Ishikawa (cell line): ENCODE results near the gene RRM2.

Experiments
- CEBPB ChIP-seq: IDR thresholded peaks from 2 replicates; pipeline ENCODE4 v1.6.1; 2012
- CREB1 ChIP-seq: IDR thresholded peaks from 2 replicates; pipeline ENCODE4 v1.6.1; 2012; ENCODE audit warnings: low read depth
- EGR1 ChIP-seq: IDR thresholded peaks from 2 replicates; pipeline ENCODE4 v1.6.1; 2012
- EP300 ChIP-seq: IDR thresholded peaks from 2 replicates; pipeline ENCODE4 v1.6.1; 2012; ENCODE audit warnings: borderline replicate concordance
- FOXM1 ChIP-seq: IDR thresholded peaks from 2 replicates; pipeline ENCODE4 v1.6.1; 2012; ENCODE audit warnings: low read depth, borderline replicate concordance
- NFIC ChIP-seq: IDR thresholded peaks from 2 replicates; pipeline ENCODE4 v1.6.1; 2012
- RAD21 ChIP-seq: IDR thresholded peaks from 2 replicates; pipeline ENCODE4 v1.6.1; 2012; ENCODE audit warnings: low read depth
- TAF1 ChIP-seq: IDR thresholded peaks from 2 replicates; pipeline ENCODE4 v1.6.1; 2012; ENCODE audit warnings: low read depth, mild to moderate bottlenecking
- TCF12 ChIP-seq: IDR thresholded peaks from 2 replicates; pipeline ENCODE4 v1.6.1; 2012; ENCODE audit warnings: low read depth
- TEAD4 ChIP-seq: IDR thresholded peaks from 2 replicates; pipeline ENCODE4 v1.6.1; 2012
- YY1 ChIP-seq: IDR thresholded peaks from 2 replicates; pipeline ENCODE4 v1.6.1; 2012; ENCODE audit warnings: low read depth
- ZBTB7A ChIP-seq: IDR thresholded peaks from 2 replicates; pipeline ENCODE4 v1.6.1; 2012; ENCODE audit warnings: low read depth
- TF ChIP-seq, protein P1 (sequence below): IDR thresholded peaks from 2 replicates; pipeline ENCODE4 v1.6.1; 2012
- TF ChIP-seq, protein P2 (sequence below): IDR thresholded peaks from 2 replicates; pipeline ENCODE4 v1.6.1; 2012; ENCODE audit warnings: low read depth, mild to moderate bottlenecking
- TF ChIP-seq, protein P3 (sequence below): IDR thresholded peaks from 2 replicates; pipeline ENCODE4 v1.6.1; 2012

RRM2 gene

DNA sequence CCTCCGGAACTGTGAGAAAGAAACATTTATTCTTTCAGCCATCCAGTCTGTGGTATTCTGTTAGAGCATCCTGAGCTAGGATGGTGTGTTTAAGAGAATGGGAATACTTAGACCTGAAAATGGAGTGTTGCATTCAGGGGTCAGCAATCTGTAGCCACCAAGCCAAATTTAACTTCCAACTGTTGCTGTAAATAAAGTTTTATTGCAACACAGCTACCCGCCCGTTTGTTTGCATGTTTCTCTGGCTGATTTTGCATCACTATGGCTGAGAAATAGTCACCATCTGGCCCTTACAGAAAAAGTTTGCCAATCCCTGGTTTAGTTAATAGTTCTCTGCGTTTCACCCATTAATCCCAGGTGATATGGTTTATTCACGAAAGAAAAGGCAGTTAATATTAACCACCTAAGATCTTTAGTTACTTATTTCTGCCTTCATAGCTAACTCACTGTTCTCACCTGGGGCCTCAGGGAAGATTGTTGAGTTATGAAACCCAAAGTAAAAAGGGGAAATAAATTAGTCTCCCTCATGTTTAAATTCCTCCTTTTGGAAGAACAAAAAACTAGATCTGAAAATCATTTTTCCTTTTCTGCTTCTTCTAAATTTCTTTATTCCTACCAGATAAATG, 32.9 kb upstream of the RRM2 start:
- no peak for TF ChIP-seq YY1
- TF ChIP-seq TEAD4 = no peak
- TF ChIP-seq TCF12 = no peak
- no peak for TF ChIP-seq EGR1
- no peak for TF ChIP-seq CEBPB

DNA sequence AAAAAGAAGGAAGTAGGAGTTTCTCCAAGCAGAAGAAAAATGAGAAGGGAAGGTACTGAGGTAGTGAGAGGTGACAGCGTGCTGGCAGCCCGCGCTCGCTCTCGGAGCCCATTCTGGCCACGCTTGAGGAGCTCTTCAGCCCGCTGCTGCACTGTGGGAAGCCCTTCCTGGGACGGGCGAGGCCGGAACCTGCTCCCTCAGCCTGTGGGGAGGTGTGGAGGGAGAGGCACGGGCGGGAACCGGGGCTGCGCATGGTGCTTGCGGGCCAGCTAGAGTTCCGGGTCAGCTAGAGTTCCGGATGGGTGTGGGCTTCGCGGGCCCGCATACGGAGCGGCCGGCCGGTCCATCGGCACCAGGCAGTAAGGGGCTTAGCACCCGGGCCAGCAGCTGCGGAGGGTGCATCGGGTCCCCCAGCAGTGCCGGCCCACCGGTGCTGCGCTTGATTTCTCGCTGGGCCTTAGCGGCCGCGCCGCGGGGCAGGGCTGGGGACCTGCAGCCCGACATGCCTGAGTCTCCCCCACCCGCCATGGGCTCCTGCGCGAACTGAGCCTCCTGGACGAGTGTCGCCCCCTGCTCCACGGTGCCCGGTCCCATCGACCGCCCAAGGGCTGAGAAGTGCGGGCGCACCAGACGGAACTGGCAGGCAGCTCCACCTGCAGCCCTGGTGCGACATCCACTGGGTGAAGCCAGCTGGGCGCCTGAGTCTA, 31.2 kb upstream of the RRM2 start:
- TF ChIP-seq YY1 (no peak), CREB1 (no peak), CEBPB (no peak), TCF12 (no peak), TEAD4 (no peak), TAF1 (no peak), EGR1 (no peak)
- TF ChIP-seq, protein P1, sequence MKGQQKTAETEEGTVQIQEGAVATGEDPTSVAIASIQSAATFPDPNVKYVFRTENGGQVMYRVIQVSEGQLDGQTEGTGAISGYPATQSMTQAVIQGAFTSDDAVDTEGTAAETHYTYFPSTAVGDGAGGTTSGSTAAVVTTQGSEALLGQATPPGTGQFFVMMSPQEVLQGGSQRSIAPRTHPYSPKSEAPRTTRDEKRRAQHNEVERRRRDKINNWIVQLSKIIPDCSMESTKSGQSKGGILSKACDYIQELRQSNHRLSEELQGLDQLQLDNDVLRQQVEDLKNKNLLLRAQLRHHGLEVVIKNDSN = no peak
- TF ChIP-seq, protein P2, sequence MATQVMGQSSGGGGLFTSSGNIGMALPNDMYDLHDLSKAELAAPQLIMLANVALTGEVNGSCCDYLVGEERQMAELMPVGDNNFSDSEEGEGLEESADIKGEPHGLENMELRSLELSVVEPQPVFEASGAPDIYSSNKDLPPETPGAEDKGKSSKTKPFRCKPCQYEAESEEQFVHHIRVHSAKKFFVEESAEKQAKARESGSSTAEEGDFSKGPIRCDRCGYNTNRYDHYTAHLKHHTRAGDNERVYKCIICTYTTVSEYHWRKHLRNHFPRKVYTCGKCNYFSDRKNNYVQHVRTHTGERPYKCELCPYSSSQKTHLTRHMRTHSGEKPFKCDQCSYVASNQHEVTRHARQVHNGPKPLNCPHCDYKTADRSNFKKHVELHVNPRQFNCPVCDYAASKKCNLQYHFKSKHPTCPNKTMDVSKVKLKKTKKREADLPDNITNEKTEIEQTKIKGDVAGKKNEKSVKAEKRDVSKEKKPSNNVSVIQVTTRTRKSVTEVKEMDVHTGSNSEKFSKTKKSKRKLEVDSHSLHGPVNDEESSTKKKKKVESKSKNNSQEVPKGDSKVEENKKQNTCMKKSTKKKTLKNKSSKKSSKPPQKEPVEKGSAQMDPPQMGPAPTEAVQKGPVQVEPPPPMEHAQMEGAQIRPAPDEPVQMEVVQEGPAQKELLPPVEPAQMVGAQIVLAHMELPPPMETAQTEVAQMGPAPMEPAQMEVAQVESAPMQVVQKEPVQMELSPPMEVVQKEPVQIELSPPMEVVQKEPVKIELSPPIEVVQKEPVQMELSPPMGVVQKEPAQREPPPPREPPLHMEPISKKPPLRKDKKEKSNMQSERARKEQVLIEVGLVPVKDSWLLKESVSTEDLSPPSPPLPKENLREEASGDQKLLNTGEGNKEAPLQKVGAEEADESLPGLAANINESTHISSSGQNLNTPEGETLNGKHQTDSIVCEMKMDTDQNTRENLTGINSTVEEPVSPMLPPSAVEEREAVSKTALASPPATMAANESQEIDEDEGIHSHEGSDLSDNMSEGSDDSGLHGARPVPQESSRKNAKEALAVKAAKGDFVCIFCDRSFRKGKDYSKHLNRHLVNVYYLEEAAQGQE = no peak

DNA sequence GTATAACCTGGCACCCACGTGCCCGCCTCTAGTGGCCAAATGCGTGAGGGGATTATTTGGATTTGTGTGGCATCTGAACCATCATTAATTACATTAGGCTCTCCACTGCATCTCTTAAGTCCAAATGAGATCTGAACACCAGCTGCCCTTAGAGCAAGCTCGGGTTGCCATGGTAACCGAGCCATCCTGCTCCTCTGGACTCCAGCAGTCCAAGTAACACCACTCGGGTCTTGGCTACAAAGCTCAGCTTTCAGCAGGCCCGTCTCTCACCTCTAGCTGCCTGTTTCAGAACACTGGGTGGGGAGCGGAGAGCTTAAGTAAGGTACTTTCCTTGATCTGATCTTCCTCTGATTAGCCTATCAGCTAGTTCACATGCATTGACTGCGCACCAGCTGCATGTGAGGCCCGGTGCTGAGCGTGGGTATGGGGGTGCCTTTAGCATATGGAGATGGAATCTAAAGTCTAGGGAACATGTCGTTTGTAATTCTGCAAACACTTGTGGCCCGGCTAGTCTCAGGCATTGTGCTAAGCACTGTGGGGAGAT, 28.2 kb upstream of the RRM2 start:
- TF ChIP-seq TAF1 (no peak), TCF12 (no peak), ZBTB7A (no peak), EGR1 (no peak), NFIC (no peak), TEAD4 (no peak)

DNA sequence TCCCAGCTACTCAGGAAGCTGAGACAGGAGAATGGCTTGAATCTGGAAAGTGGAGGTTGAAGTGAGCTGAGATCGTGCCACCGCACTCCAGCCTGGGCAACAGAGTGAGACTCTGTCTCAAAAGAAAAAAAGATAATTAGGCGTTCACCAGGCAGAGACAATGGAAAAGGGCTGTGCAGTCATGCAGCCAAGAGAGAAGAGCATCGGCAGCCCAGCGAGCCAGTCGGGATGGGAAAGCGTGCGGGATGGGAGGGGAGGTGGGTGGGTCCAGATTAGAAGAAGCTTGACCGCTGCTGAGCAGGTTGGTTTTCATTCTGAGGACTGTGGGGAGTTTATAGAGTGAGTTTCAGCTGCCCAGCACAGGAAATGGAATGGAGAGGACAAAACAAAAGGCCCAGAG, 27.4 kb upstream of the RRM2 start:
- TF ChIP-seq, protein P1 = no peak
- TF ChIP-seq TAF1 (no peak), EP300 (no peak), TCF12 (no peak), RAD21 (no peak), YY1 (no peak), FOXM1 (no peak), CREB1 (no peak), NFIC (no peak), ZBTB7A (no peak), EGR1 (no peak), CEBPB (no peak), TEAD4 (no peak)
- TF ChIP-seq, protein P3, sequence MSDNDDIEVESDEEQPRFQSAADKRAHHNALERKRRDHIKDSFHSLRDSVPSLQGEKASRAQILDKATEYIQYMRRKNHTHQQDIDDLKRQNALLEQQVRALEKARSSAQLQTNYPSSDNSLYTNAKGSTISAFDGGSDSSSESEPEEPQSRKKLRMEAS = no peak
- TF ChIP-seq, protein P2 = no peak

DNA sequence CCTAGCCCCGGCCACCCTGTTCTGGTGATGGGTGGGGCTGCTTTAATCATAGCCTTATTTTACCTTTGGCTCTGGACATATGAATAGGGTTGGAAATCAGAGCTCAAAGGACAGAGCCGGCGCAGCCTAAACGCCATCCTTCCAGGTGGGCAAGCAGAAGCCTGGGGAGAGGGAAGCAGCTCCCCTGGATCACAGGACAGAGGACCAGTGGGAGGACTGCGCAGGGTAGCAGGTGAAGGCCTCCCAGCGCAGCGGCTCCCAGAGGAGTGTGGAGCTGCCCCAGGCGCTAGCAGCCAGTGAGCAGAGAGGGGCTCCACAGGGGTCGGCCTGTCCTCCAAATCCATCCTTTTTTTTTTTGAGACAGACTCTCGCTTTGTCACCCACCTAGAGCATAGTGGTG, 25.9 kb upstream of the RRM2 start:
- TF ChIP-seq, protein P2 = no peak
- TF ChIP-seq TEAD4 = no peak
